Psoas muscle (tissue), 8 donors: ENCODE data around the gene CDC42BPB. TPM values are rescaled to one million over a fixed set of nuclear protein-coding genes. Genes with fewer than 3 reads are reported as not detected.

ENCODE experiments used
- ATAC-seq, 4 donors: fragments of 200-7000 bp; cut with Tn5 transposase; one replicate each; pipeline ENCODE4 v1.9.1; 2020; ENCODE audit warnings: moderate library complexity in 3 of 4, mild to moderate bottlenecking in 2 of 4
- DNase-seq, 2 donors: peaks; one replicate each; pipeline ENCODE4 v3.0.0-alpha.2; 2020
- H3K27ac ChIP-seq: fragments of 200-600 bp; one replicate; pipeline ENCODE4 v1.8.0; 2022
- H3K27me3 ChIP-seq, 3 donors: fragments of 200-600 bp in 1 of 3; one replicate each; pipeline versions ENCODE4 v1.6.1 to v1.8.0; 2013 to 2022; ENCODE audit warnings: low read length in 2 of 3, mild to moderate bottlenecking in 2 of 3, moderate library complexity in 1 of 3; ENCODE audit not compliant: insufficient read depth in 3 of 3
- H3K36me3 ChIP-seq, 2 donors: fragments of 200-600 bp in 1 of 2; one replicate each; pipeline versions ENCODE4 v1.6.1 to v1.8.0; 2013 to 2022; ENCODE audit warnings: low read depth in 1 of 2, mild to moderate bottlenecking in 1 of 2, moderate library complexity in 1 of 2; ENCODE audit not compliant: insufficient read depth in 1 of 2
- H3K4me1 ChIP-seq: fragments of 200-600 bp; one replicate; pipeline ENCODE4 v1.8.0; 2022
- H3K4me3 ChIP-seq: fragments of 200-600 bp; one replicate; pipeline ENCODE4 v1.8.0; 2022; ENCODE audit warnings: mild to moderate bottlenecking
- H3K9me3 ChIP-seq: fragments of 200-600 bp; one replicate; pipeline ENCODE4 v1.8.0; 2022
- CTCF ChIP-seq: fragments of 200-600 bp; IDR thresholded peaks from one replicate; pipeline ENCODE4 v1.8.0; 2022; ENCODE audit warnings: antibody characterized with exemption
- WGBS, 3 donors: extraction: QIAGEN DNeasy Blood & Tissue Kit; methylation state at CpG; one replicate each; pipeline versions ENCODE4 v1.1.6 to v1.1.7; 2013; 5-methylcytosine and 5-hydroxymethylcytosine counted together
- intact Hi-C, 2 donors: fragments of 100-400 bp; cut with DNase I; formaldehyde crosslinking; loops; one replicate each; pipeline versions ENCODE4 v1.11.0 to v1.14.2; 2022
- long read RNA-seq, 2 donors: library from polyadenylated mRNA; unstranded; transcript quantifications; one replicate each; pipeline ENCODE4 v2.0.0, GENCODE V29; 2021
- polyA plus RNA-seq, 3 donors: library from polyadenylated mRNA; stranded (reverse); fragments of 200-250 nt; gene quantifications; one replicate each; pipeline ENCODE4 v1.2.3, GENCODE V29; 2013
- total RNA-seq, 4 donors: library from RNA; stranded (reverse); fragmentation: NEBNext Ultra II Directional in 2 of 4; extraction: Animal tissue kit (Norgen Biotek cat#: 25700) in 2 of 4; gene quantifications; one replicate each; pipeline versions ENCODE4 v1.2.1 to v1.2.4, GENCODE V29; 2021 to 2023
- donor health status: healthy with polysubstance abuse.
- donor health status: DM: no; HTN: no; CAD: no; lungs with moderate emphysema.
- donor health status: Bipolar disorder and iron deficiency.
- donor health status: healthy.
- donor health status: DM: yes; HTN: yes; CAD: no.
- donor health status: DM: no; HTN: no; CAD: no.
- donor health status: DM: no; HTN: no; CAD: no.
- donor health status: DM: yes; HTN: yes; CAD: no.

The CDC42BPB gene, protein sequence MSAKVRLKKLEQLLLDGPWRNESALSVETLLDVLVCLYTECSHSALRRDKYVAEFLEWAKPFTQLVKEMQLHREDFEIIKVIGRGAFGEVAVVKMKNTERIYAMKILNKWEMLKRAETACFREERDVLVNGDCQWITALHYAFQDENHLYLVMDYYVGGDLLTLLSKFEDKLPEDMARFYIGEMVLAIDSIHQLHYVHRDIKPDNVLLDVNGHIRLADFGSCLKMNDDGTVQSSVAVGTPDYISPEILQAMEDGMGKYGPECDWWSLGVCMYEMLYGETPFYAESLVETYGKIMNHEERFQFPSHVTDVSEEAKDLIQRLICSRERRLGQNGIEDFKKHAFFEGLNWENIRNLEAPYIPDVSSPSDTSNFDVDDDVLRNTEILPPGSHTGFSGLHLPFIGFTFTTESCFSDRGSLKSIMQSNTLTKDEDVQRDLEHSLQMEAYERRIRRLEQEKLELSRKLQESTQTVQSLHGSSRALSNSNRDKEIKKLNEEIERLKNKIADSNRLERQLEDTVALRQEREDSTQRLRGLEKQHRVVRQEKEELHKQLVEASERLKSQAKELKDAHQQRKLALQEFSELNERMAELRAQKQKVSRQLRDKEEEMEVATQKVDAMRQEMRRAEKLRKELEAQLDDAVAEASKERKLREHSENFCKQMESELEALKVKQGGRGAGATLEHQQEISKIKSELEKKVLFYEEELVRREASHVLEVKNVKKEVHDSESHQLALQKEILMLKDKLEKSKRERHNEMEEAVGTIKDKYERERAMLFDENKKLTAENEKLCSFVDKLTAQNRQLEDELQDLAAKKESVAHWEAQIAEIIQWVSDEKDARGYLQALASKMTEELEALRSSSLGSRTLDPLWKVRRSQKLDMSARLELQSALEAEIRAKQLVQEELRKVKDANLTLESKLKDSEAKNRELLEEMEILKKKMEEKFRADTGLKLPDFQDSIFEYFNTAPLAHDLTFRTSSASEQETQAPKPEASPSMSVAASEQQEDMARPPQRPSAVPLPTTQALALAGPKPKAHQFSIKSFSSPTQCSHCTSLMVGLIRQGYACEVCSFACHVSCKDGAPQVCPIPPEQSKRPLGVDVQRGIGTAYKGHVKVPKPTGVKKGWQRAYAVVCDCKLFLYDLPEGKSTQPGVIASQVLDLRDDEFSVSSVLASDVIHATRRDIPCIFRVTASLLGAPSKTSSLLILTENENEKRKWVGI (N-terminal part only)
- 10 to 100 TPM; 34.2 to 57.4 (median 40.1) TPM for total RNA-seq
- 10 to 100 TPM; 20.2 to 43.8 (median 39.6) TPM for polyA plus RNA-seq
- long read RNA-seq, donor 1, partial matches to known transcripts, result 6 of 7 reads
- long read RNA-seq, donor 1, other reads (novel, unspliced or antisense), result 1 of 7 reads
- long read RNA-seq, donor 2, partial matches to known transcripts, result 14 of 19 reads
- long read RNA-seq, donor 2, other reads (novel, unspliced or antisense), result 5 of 19 reads

- WGBS, 3 donors, result 0 to 1% (median 1%) methylated on average over 57 to 112 of the region's 113 CpGs
- peak; percentile 93 to 95 for DNase-seq
- Histone ChIP-seq H3K4me1 (peaks cover 37% of the 10 kb centered on the region), H3K27ac (peak within 1 kb of the TSS; percentile 91), H3K9me3 (no peaks in the 10 kb centered on the region), H3K4me3 (peak within 1 kb of the TSS; percentile 97), H3K36me3 (no peaks in the 10 kb centered on the region), H3K27me3 (no peaks in the 10 kb centered on the region)
- no peak for TF ChIP-seq CTCF
- peak; percentile 94 to 97 (median 96) for ATAC-seq
- intact Hi-C loops, result no loop called here
Observed at GRCh38 chr14:103057372-103058163, at the start of gene CDC42BPB. Gene CDC42BPB, minus strand, starts transcription at chr14:103057549. Its CDS starts 376 bp downstream, at chr14:103057173.

GRCh38 chr14:103105580-103106150 is 48.3 kb upstream of the CDC42BPB start:
- no peak for DNase-seq
- Histone ChIP-seq H3K4me1 (peaks cover 30% of the 10 kb centered on the region), H3K36me3 (no peaks in the 10 kb centered on the region), H3K27ac (peak overlapping the region; percentile 46), H3K4me3 (no peak overlapping the region), H3K27me3 (peaks cover 0 to 42% (median 14%) of the 10 kb centered on the region in 3 donors), H3K9me3 (no peaks in the 10 kb centered on the region)
- no peak for ATAC-seq
- intact Hi-C loops, result loop anchor here (2.0 to 5.0 kb wide), 3 partner anchors 79 to 187 kb away; no protein-coding TSS in a partner anchor
- 50 to 72% (median 56%) methylated on average over 9 of the region's 9 CpGs for WGBS, 3 donors
- no peak for TF ChIP-seq CTCF

GRCh38 chr14:103104654-103105452 is 47.5 kb upstream of the CDC42BPB start:
- Histone ChIP-seq H3K27me3 (peaks cover 0 to 50% (median 16%) of the 10 kb centered on the region in 3 donors), H3K27ac (no peak overlapping the region), H3K9me3 (no peaks in the 10 kb centered on the region), H3K4me3 (no peak overlapping the region), H3K4me1 (peaks cover 22% of the 10 kb centered on the region), H3K36me3 (no peaks in the 10 kb centered on the region)
- peak; percentile 67 to 87 (median 74) for ATAC-seq
- intact Hi-C loops, result loop anchor here (2.0 to 5.0 kb wide), 3 partner anchors 80 to 188 kb away; no protein-coding TSS in a partner anchor
- WGBS, 3 donors, result 7 to 9% (median 8%) methylated on average over 50 to 59 of the region's 59 CpGs
- DNase-seq, result peak; percentile 68 to 86
- TF ChIP-seq CTCF, result peak; percentile 92
